GM12891 (cell line): ENCODE results near the gene TFCP2L1.

ENCODE experiments used
- PAX5 ChIP-seq: IDR thresholded peaks from 2 replicates; pipeline ENCODE4 v1.6.1; 2011; ENCODE audit warnings: low read length, moderate library complexity, mild to moderate bottlenecking; ENCODE audit not compliant: insufficient read depth, severe bottlenecking
- POLR2A ChIP-seq: IDR thresholded peaks from 2 replicates; pipeline ENCODE4 v1.6.1; 2011; ENCODE audit warnings: low read depth, low read length, control low read depth
- POLR2AphosphoS5 ChIP-seq: IDR thresholded peaks from 2 replicates; pipeline ENCODE4 v1.6.1; 2011; ENCODE audit warnings: low read depth, low read length, control low read depth
- POU2F2 ChIP-seq: IDR thresholded peaks from 2 replicates; pipeline ENCODE4 v1.6.1; 2011; ENCODE audit warnings: low read depth, mild to moderate bottlenecking, control low read depth, low read length, moderate library complexity
- SPI1 ChIP-seq: IDR thresholded peaks from 2 replicates; pipeline ENCODE4 v1.6.1; 2011; ENCODE audit warnings: low read depth, low read length, control low read depth
- TAF1 ChIP-seq: IDR thresholded peaks from 2 replicates; pipeline ENCODE4 v1.6.1; 2011; ENCODE audit warnings: low read depth, low read length, control low read depth

- TF ChIP-seq POLR2A, result no peak
- TF ChIP-seq POLR2AphosphoS5, result no peak
- no peak for TF ChIP-seq TAF1
- TF ChIP-seq POU2F2, result no peak
- TF ChIP-seq SPI1, result no peak
- TF ChIP-seq PAX5, result no peak
Observed at GRCh38 chr2:121295911-121296650, 11.1 kb upstream of the TFCP2L1 start.
